ENCODE measurements around the gene NEO1. TPM values are rescaled to one million over a fixed set of nuclear protein-coding genes. Genes with fewer than 3 reads are reported as not detected.

NEO1 gene
- total and polyA plus RNA-seq, 2 of the 13 experiments (the other 11 are each of a cell fraction or from before 2014, with no cell fraction given): 8.4 to 11.0 TPM

GRCh38 chr15:73051807-73052652 is at the start of gene NEO1 (continued):
- TF ChIP-seq GPBP1L1 (CRISPR knock-in tag; IDR thresholded peaks at IDR 0.05): no peak
- no peak for TF ChIP-seq ZNF124 (CRISPR knock-in tag; IDR thresholded peaks at IDR 0.05)
- no peak for TF ChIP-seq HIVEP1 (CRISPR knock-in tag; IDR thresholded peaks at IDR 0.05)
- TF ChIP-seq SALL1 (CRISPR knock-in tag; IDR thresholded peaks at IDR 0.05): peak; percentile 9; the same call in 1 of the 2 replicates
- no peak for TF ChIP-seq MYNN (CRISPR knock-in tag; IDR thresholded peaks at IDR 0.05; ENCODE audit: low read depth)
- no peak for TF ChIP-seq MXD1 (CRISPR knock-in tag; IDR thresholded peaks at IDR 0.05)
- TF ChIP-seq PHB2 (IDR thresholded peaks at IDR 0.05; ENCODE audit: partially characterized antibody): no peak
- TF ChIP-seq ZNF296 (CRISPR knock-in tag; conservative IDR thresholded peaks at IDR 0.05): no peak
- no peak for TF ChIP-seq ZNF567 (CRISPR knock-in tag; IDR thresholded peaks at IDR 0.05; ENCODE audit: borderline replicate concordance)
- peak; percentile 25 for TF ChIP-seq ZNF883 (CRISPR knock-in tag; IDR thresholded peaks at IDR 0.05; ENCODE audit: not compliant biosample characterization)
- no peak for TF ChIP-seq AGO1 (IDR thresholded peaks at IDR 0.05; ENCODE audit: low read depth, low read length, poor library complexity, severe bottlenecking)
- TF ChIP-seq FOXP4 (CRISPR knock-in tag; IDR thresholded peaks at IDR 0.05): no peak
- no peak for TF ChIP-seq ZNF513 (CRISPR knock-in tag; conservative IDR thresholded peaks at IDR 0.05)
- no peak for TF ChIP-seq ZKSCAN5 (CRISPR knock-in tag; IDR thresholded peaks at IDR 0.05)
- TF ChIP-seq MED8 (CRISPR knock-in tag; IDR thresholded peaks at IDR 0.05; ENCODE audit: insufficient replicate concordance): no peak
- TF ChIP-seq IRX3 (CRISPR knock-in tag; IDR thresholded peaks at IDR 0.05; ENCODE audit: borderline replicate concordance, low read depth): no peak
- TF ChIP-seq ZFY (CRISPR knock-in tag; IDR thresholded peaks at IDR 0.05): peak; percentile 86
- no peak for TF ChIP-seq ZGPAT (CRISPR knock-in tag; IDR thresholded peaks at IDR 0.05)
- TF ChIP-seq TCF7 (IDR thresholded peaks at IDR 0.05; ENCODE audit: low read depth): no peak
- no peak for TF ChIP-seq TRIM22 (IDR thresholded peaks at IDR 0.05)
